Epithelial cell of esophagus (primary cell): ENCODE data around the gene PLA2G4E.

Source experiments
- DNase-seq: peaks from one replicate; pipeline ENCODE4 v3.0.0; 2010; ENCODE audit warnings: low read depth
- H3K4me3 ChIP-seq: 2 replicates; pipeline ENCODE4 v1.5.1; 2011; ENCODE audit warnings: mild to moderate bottlenecking, low read length, control low read depth
- TF ChIP-seq, protein P1 (sequence below): IDR thresholded peaks from 2 replicates; pipeline ENCODE4 v1.5.1; 2011; ENCODE audit warnings: low read depth, mild to moderate bottlenecking, low read length, control low read depth, inconsistent platforms; ENCODE audit not compliant: insufficient read depth; ENCODE audit errors: missing control alignments

The PLA2G4E gene

DNA sequence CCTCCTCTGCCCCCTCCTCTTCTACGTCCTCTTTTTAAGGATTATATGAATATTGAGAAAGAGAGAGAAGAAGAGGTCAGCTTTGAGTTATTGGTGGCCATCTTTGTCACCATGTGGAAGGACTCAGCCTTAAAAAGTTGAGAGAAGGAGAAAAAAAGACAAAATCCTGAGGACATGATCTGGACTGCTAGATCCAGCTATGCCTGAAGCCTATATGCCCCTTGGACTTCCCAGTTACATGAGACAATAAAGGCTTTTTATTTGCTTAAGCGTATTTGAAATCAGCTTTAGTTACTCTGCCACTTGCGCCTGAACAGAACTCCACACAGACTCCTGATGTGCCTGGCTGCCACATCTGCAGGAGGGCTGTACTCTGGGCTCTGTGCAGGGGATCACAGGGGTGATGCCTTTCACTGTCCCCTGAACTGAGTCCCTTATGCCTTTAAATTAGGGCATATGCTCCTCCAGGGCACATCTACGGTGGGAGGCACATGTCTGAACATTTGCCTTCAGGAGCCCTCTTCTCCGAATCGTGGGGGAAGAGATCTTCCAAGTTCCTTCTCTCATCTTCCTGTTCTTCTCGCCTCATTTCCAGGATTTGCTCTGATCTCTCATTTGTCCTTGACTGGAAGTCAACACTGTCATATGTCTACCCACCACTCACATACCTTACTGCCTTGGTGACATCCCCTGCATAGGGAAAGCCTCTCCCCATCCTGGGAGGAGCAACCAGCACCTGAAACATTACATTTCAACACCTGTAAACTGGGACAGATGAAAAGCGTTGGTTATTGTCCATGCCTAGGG lies 14.0 kb upstream of the PLA2G4E start:
- H3K4me3 ChIP-seq, result no peak overlapping the region
- TF ChIP-seq, protein P1, sequence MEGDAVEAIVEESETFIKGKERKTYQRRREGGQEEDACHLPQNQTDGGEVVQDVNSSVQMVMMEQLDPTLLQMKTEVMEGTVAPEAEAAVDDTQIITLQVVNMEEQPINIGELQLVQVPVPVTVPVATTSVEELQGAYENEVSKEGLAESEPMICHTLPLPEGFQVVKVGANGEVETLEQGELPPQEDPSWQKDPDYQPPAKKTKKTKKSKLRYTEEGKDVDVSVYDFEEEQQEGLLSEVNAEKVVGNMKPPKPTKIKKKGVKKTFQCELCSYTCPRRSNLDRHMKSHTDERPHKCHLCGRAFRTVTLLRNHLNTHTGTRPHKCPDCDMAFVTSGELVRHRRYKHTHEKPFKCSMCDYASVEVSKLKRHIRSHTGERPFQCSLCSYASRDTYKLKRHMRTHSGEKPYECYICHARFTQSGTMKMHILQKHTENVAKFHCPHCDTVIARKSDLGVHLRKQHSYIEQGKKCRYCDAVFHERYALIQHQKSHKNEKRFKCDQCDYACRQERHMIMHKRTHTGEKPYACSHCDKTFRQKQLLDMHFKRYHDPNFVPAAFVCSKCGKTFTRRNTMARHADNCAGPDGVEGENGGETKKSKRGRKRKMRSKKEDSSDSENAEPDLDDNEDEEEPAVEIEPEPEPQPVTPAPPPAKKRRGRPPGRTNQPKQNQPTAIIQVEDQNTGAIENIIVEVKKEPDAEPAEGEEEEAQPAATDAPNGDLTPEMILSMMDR, result no peak
- DNase-seq, result no peak

DNA sequence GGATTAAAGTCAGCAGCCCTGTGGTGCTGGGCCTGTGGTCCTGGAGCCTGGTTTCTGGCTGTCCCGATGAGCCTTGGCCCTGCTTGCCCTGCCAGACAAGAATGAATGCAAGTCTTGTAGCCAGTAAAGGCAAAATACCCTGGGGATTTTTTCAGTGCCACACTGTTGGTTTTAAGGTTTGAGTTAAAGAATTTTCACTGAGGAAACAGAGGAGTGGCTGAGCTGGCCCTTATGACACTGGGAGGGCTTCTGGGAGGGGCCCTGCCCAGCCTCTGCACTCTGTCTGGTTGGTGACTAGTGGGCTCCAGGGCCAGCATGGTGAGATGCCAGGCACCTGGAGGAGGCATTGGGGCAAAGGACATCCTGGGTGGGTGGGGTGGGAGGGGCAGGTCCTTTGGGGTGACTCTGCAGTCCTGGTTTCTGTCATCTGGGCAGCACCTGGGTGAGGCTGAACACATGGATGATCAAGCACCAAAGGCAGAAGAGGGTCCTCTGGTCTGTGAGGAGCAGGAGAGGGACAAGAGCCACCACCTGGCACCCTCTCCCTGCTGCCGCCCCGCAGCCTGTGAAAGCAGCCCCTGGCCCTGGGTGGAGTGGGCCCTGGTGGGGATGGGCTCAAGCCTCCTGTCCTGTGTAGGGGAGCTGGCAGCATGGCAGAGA lies 12.5 kb upstream of the PLA2G4E start:
- no peak overlapping the region for H3K4me3 ChIP-seq
- DNase-seq, result peak; percentile 29
- TF ChIP-seq, protein P1, result no peak

DNA sequence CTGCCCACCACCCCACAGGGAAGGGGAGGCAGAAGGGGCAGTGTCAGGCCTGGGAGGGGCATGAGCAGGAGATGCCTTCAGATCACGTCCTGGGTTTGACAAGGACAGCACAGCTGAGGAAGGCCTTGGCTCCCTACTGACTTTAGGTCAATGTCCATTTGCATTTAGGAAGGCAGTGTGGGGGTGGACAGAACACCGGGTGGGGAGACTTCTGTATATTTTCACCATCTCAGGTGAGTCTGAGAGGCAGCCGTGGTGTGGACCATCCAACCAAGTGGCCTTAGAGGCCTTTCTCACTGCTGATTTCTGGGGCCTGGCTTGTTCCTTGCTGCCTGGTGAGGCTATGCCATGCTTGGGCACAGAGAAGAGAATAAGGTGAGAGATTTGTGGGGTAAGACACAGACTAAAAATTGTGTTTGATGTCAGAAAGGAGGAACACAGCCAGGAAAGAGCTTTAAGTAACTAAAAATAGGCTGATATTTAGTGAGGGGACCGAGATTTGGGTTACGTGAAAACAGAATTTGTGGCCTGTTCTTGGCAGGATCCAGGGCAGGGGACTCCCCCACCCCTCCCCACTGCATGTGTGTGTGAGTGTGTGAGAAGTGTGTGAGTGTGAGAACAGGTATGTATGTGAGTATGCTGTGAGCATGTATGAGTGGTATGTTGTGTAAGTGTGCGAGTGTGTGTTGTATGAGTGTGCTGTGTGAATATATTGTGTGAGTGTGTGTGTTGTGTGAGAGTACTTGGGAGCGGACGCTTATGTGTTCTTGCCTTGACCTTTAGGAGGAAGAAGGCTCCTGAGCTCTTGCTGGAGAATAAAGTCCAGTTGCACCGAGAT lies 11.8 kb upstream of the PLA2G4E start:
- no peak overlapping the region for H3K4me3 ChIP-seq
- TF ChIP-seq, protein P1, result no peak
- no peak for DNase-seq

DNA sequence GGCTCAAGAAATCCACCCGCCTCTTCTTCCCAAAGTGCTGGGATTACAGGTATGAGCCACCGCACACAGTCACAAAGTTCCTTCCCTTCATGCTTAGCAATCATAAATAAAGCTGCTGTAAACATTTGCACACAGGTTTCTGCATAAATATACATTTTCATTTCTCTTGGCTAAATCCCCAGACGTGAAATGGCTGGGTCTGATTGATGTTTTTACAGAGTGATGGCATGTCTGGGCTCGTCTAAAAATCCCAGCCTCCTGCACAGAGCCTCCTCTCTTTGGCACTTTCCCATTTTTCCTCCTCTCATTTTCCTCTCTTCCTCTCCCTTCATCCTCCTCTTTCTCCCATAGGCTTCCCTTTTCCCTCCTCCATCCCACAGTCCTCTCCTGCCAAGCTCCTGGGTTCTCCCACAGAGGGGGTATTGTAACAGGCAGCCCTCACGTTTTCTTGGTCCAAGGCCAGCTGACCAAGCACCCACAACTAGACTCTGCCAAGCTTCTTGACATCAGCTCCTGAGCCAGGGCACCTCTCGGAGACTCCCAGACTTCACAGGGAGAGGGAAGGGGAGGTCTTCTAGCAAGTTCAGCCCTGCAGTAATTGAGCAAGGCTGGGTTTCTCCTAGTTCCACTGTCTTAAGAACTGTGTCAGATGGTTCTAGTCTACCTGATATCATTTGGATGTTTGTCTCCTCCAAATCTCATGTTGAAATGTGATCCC lies 10.5 kb upstream of the PLA2G4E start:
- peak; percentile 88 for DNase-seq
- TF ChIP-seq, protein P1, result no peak

DNA sequence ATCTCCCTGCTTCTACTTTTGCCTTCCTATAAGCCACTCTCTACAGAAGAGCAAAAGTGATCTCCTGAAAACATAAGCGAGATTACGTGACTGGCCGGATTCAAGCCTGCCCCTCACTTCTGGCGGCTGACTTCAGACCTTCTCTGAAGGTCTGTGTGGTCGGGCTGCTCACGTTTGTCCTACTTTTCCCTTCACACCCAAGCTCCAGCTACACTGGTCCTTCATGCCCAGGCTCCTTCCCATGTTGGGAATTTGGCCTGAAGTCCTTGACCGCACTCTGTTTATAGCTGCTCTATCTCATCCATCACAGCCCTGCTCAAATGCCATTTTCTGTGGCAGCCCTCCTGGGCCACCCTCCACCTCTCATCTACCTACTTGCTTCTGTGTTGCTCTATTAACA lies 6.7 kb upstream of the PLA2G4E start:
- DNase-seq, result no peak
- no peak overlapping the region for H3K4me3 ChIP-seq
- TF ChIP-seq, protein P1, result no peak

More for the DNA sequence above, 10.5 kb upstream of the PLA2G4E start:
- H3K4me3 ChIP-seq, result no peak overlapping the region

DNA sequence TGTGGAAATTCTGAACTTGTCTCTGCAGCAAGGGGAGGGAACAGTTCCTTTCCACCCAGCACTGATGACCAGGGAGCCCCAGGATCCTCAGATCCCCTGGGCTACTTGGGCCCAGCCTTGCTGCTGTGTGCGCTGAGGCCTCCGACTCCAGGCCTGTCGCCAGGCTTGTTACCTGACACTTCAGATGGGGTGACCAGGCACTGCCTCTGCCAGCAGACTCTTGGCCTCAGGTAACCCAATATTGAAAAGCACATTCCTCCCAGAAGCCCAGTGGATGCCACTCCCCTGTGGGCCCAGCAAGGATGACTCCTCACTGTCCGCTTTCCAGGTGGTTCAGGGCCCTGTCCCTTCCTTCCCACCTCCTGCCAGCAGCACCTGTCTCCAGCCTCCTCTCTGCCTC lies 3.5 kb upstream of the PLA2G4E start:
- TF ChIP-seq, protein P1, result no peak
- no peak for DNase-seq
- H3K4me3 ChIP-seq, result no peak overlapping the region
